Stimulated activated CD4-positive, alpha-beta T cell treated with anti-CD3 and anti-CD28 coated beads, Interleukin-2, amount 100 ng/mL, for 24 hours (primary cell): ENCODE measurements around the gene NCK1.
"Not testable (repeated sequence)": the region's sequence is repeated elsewhere in the genome, so short reads cannot be mapped to it uniquely, and the experiment has no call there.

Source experiments
- DNase-seq, 2 donors: peaks; one replicate each; pipeline ENCODE4 v3.0.0-alpha.2; 2020

NCK1 gene

GRCh38 chr3:136862617-136863322 is 762 bp downstream of the NCK1 start:
- peak; percentile 54 for DNase-seq

DNA sequence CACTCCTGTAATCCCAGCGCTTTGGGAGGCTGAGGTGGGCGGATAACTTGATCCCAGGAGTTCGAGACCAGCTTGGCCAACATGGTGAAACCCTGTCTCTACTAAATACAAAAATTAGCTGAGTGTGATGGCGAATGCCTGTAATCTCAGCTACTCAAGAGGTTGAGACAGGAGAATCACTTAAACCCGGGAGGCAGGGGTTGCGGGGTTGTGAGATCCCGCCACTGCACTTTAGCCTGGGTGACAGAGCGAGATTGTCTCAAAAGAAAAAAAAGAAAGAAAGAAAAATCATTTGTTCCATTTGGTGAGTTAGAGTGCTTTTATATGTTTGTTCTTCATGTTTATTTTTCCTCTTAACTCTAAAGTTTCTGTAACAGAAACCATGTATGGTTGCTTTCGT is 7.3 kb downstream of the NCK1 start:
- DNase-seq: no peak

- not testable (repeated sequence) for DNase-seq
These were observed 10.2 kb downstream of the NCK1 start for GRCh38 chr3:136872258-136872657.

- not testable (repeated sequence) for DNase-seq
These were observed 17.5 kb downstream of the NCK1 start for GRCh38 chr3:136879510-136879909.

DNA sequence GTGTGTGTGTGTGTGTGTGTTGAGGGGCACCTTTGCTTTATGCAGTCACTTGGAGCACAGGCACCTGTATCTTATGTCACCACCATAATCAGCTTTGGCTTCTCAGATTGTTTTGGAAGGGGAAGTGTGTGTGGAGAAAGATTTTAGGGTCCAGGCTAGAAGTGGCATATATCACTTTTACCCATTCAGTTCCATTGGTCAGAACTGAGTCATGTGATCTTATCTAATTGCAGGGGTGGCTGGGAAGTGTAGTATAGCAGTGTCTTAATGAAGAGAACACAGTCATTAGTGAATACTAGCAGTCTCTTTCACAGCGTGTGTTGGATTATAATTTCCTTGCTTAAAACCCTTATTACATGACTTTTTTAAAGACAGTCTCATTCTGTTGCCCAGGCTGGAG is 20.6 kb downstream of the NCK1 start:
- DNase-seq: no peak

DNA sequence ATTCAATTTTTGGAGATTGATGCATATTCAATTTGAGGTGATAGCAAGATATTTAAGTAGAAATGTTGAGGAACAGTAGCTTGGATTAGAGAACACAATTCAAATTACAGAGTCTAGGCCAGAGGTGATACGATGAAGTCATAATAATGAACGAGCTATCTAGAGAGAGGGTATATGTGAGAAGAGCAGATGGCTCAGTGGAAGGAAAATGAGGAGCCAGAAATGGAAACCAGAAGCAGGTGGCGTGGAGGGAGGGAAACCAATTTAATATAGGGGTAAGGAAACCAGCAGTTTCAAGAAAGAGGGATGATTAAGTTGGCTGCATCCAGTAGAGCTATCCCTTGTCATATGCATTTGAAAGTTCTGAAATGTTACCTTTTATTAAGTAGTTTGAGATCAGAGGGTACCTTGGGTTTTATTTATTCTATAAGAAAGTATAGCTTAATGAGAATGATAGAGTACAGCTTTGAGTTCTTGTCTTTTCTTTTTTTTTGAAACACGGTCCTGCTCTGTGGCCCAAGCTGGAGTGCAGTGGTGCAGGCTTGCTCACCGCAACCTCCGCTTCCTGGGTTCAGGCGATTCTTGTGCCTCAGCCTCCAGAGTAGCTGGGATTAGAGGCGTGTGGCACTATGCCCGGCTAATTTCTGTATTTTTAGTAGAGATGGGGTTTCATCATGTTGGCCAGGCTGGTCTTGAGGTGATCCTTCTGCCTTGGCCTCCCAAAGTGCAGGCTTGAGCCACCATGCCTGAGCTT is 22.1 kb downstream of the NCK1 start:
- no peak for DNase-seq

DNA sequence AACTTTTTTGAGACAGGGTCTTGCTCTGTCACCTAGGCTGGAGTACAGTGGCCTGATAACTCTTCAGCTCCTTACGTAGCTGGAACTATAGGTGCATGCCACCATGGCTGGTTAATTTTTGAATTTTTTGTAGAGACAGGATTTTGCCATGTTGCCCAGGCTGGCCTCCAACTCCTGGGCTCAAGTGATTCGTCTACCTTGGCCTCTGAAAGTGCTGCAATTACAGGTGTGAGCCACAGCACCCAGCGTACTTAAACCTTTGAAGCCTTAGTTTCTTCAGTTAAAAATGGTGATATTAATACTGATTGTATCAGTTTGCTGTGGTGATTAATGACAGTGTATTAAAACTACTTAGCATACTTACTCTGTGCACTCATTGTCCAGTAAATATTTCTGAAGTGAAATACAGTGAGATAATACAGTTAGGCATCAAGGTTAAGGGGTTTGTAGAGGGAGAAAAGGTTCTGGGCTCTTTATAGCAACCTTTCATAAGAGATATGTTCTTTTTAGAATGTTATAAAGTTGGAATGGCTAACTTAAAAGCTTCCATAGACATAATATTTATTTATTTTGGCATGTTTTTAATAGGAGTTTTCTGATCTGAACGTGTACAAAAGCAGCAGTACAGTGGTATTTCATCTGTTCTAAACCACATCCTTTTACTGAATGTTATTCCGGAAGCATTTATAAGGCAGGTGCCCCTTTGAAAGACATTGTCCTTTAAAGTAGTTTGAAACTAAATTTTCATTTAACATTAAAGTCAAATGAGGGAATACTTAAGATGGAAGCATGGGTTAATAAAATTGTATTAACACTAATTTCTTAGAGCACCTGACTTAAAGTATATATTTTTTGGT is 23.6 kb downstream of the NCK1 start:
- no peak for DNase-seq

DNA sequence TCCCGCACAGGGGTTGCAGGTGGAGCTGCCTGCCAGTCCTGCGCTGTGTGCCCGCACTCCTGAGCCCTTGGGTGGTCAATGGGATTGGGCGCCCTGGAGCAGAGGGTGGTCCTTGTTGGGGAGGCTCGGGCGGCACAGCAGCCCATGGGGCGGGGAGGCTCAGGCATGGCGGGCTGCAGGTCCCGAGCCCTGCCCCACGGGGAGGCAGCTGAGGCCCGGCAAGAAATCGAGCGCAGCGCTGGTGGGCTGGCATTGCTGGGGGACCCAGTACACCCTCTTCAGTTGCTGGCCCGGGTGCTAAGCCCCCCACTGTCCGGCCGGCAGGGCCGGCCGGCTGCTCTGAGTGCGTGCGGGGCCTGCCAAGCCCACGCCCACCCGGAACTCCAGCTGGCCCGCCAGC is 27.9 kb downstream of the NCK1 start:
- DNase-seq: no peak

- DNase-seq: no peak
These were observed 30.2 kb downstream of the NCK1 start for GRCh38 chr3:136891934-136892855.

DNA sequence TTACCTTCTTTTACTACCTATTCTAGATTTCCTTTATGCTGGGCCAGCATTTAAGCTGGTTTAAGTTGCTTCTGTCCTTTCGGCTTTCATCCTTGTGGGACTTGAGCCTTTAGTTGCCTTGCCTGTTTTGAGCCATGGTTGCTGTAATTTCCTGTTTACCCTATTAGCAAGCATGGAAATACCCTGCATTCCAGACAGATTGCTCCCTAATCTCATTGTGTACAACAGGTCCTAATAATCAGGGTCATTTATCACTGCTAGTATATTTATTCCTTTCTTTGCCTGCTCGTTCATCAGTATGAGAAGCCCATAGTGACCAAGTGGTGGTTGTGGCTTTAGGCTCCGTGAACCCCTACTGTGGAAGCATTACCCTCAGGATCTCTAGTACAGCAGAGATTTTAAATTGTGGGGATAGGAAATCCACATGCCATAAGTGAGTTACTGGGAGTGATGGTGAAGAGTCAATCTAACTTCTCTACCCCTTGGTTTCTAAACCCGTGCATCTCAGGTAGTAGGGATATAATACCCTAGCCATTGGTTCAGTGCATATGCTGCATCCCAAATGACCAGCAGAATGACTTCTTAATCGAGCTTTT is 31.9 kb downstream of the NCK1 start:
- DNase-seq: no peak

DNA sequence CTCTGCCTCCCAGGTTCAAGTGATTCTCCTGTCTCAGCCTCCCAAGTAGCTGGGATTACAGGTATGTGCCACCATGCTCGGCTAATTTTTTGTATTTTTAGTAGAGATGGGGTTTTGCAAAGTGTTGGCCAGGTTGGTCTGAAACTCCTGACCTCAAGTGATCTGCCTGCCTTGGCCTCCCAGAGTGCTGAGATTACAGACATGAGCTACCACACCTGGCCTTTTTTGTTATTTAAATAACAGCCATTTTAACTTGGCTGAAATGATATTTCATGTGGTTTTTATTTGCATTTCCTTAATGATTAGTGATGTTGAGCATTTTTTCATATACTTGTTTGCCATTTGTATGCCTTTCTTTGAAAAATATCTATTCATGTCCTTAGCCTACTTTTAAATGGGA is 35.2 kb downstream of the NCK1 start:
- not testable (repeated sequence) for DNase-seq

DNA sequence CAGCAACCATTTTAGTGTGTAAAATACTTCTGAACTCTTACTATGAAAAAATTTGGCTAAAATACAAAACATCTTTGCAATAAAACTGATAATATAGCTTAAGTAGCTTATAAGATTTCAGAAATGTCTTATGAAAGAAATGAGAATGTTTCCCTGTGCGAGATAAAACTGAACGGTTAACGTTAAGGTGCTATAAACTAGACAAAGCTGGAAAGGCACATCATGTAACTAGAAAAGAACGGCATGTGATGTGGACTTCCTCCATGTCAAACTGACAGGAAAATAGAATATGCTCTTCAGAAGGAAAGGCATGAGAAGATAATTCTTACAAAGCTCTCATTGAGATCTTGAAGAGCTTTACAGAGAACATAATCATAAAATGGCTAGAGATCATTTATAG is 36.5 kb downstream of the NCK1 start:
- no peak for DNase-seq

DNA sequence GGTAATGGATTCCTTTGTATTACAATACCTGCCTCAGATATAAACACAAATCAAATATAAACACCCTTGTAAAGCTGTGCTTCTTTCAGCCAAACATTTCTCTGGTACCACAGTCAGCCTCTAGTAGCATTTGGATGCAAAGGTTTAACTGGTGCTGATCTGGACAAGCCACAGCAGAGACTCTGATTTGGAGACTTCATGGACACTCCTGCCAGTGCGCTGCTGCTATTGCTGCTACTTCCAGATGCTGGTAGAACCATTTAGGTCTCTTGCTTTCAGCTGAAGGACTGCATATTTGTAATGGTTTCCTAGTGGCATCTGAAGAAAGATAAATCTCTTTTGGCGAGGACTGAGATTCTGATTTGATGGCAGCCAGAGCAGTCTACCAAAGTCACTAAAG is 36.9 kb downstream of the NCK1 start:
- no peak for DNase-seq

DNA sequence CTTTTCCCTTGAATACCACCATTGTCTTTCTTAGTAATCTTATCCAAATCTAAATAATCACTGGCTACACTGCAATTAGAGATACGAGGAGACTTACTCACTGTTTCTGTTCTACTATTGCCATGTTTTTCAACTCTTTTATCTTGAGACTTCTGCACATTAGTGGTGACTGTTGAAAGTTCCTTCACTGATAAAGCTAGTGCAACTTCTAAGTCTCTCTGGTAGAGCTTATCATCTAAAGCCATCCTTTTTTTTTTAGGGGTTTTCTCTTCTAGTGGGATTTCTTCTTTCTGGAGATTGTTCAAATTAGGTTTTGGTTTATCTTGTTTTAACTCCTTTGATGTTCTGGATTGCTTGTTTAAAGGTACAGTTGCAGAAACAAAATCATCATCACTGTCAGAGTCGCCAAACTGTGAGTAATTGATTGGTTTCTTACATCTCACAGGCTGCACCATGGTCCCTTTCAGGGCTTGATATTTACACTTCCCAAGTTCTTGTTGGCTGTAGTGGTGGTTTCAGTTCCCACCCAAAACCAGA is 37.7 kb downstream of the NCK1 start:
- no peak for DNase-seq

DNA sequence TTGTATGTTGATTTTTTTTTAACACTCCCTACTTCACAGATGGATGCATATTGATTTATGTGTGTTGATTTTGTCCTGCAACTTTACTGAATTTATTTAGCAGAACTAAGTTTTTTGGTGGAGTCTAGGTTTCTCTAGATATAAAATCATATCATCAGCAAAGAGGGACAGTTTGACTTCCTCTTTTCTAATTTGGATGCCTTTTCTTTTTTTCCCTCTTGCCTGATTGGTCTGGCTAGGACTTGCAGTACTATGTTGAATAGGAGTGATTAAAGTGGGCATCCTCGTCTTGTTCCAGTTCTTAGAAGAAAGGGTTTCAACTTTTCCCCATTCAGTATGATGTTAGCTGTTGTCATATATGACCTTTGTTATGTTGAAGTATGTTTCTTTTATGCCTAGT is 38.7 kb downstream of the NCK1 start:
- DNase-seq: not testable (repeated sequence)

DNA sequence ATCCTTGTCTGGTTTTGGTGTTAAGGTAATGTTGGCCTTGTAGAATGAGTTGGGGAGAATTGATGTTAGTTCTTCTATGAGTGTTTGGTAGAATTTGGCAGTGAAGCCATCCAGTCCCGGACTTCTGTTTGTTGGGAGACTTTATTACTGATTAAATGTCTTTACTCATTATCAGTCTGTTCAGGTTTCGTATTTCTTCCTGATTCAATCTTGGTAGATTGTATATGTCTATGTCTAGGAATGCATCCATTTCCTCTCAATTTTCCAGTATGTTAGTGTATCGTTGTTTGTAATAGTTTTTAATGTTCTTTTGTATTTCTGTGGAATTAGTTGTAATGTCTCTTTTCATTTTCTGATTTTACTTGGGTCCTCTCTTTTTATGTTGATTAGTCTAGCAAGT is 39.4 kb downstream of the NCK1 start:
- DNase-seq: no peak

- DNase-seq: not testable (repeated sequence)
These were observed 40.5 kb downstream of the NCK1 start for GRCh38 chr3:136902530-136902929.

GRCh38 chr3:136903899-136904298 is 41.9 kb downstream of the NCK1 start:
- no peak for DNase-seq

GRCh38 chr3:136904746-136905145 is 42.7 kb downstream of the NCK1 start:
- DNase-seq: no peak

DNA sequence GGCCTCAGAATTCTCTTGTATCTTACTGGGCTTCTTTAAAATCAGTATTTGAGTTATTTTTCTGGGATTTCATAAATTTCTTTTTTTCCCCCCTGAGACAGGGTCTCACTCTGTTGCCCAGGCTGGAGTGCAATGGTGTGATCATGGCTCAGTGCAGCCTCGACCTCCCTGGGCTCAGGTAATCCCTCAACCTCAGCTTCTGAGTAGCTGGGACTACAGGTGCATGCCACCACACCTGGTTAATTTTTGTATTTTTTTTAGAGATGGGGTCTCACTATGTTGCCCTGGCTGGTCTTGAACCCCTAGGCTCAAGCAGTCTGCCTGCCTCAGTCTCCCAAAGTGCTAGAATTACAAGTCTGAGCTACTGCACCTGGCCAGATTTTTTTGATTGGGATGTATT is 43.5 kb downstream of the NCK1 start:
- DNase-seq: no peak

- no peak for DNase-seq
These were observed 44.7 kb downstream of the NCK1 start for GRCh38 chr3:136906725-136907124.

GRCh38 chr3:136908297-136908696 is 46.3 kb downstream of the NCK1 start:
- no peak for DNase-seq
